A375 (cell line): Measurements from ENCODE around the gene UBE2E2. TPM values are rescaled to one million over a fixed set of nuclear protein-coding genes. Genes with fewer than 3 reads are reported as not detected.

Source experiments
- small RNA-seq: library from RNA; depleted of rRNA; stranded (forward); fragments of <200 nt; gene quantifications from one replicate; pipeline ENCODE3, GENCODE V24; 2014
- total RNA-seq: library from RNA; depleted of rRNA; stranded (reverse); fragments of >200 nt; shearing (Covaris generic); gene quantifications from 2 replicates; pipeline ENCODE4 v1.2.3, GENCODE V29; 2014; rRNA removed

UBE2E2 gene
- 23.3 and 24.4 TPM in 2 replicates for total RNA-seq

GRCh38 chr3:23202921-23203707, at the start of gene UBE2E2:
Gene UBE2E2 (plus strand): TSS chr3:23203327.

Small RNA genes lying within 50 kb of the gene (small RNA-seq; reads per million reads assigned to genes)
- not detected for gene AC121251.1
- gene RF00019, result not detected
- not detected for gene RNU6-788P
- not detected for gene RNU6-922P
